GM18868 (cell line): ENCODE results near the gene KCNH8.
"Not testable (repeated sequence)": the region's sequence is repeated elsewhere in the genome, so short reads cannot be mapped to it uniquely, and the experiment has no call there.

Experiments used
- ATAC-seq: cut with Tn5 transposase; IDR thresholded peaks from one replicate; pipeline ENCODE4 v1.9.1; 2021; ENCODE audit warnings: mild to moderate bottlenecking, moderate library complexity; ENCODE audit not compliant: unreplicated experiment

The KCNH8 gene

GRCh38 chr3:19147905-19148767, at the start of gene KCNH8:
Gene KCNH8, plus strand, starts transcription at chr3:19148510. Its CDS starts 210 bp downstream, at chr3:19148720.
- ATAC-seq, result no peak

- not testable (repeated sequence) for ATAC-seq
Measured at GRCh38 chr3:19102654-19103290, 45.5 kb upstream of the KCNH8 start.

GRCh38 chr3:19103510-19103909, 44.8 kb upstream of the KCNH8 start:
- no peak for ATAC-seq

GRCh38 chr3:19104459-19104858, 43.9 kb upstream of the KCNH8 start:
- no peak for ATAC-seq

- no peak for ATAC-seq
Measured at GRCh38 chr3:19105826-19106225, 42.5 kb upstream of the KCNH8 start.

- no peak for ATAC-seq
Measured at GRCh38 chr3:19106307-19106706, 42.0 kb upstream of the KCNH8 start.

GRCh38 chr3:19107719-19108118, 40.6 kb upstream of the KCNH8 start:
- no peak for ATAC-seq

- ATAC-seq, result no peak
Measured at GRCh38 chr3:19110335-19110895, 37.9 kb upstream of the KCNH8 start.

- ATAC-seq, result no peak
Measured at GRCh38 chr3:19114461-19114860, 33.8 kb upstream of the KCNH8 start.

GRCh38 chr3:19116239-19116638, 32.1 kb upstream of the KCNH8 start:
- ATAC-seq, result no peak

GRCh38 chr3:19124752-19125151, 23.6 kb upstream of the KCNH8 start:
- no peak for ATAC-seq

GRCh38 chr3:19139863-19140262, 8.4 kb upstream of the KCNH8 start:
- ATAC-seq, result no peak

GRCh38 chr3:19146685-19147650, 1.3 kb upstream of the KCNH8 start:
- ATAC-seq, result peak; percentile 80

GRCh38 chr3:19148768-19149091, 420 bp downstream of the KCNH8 start:
- no peak for ATAC-seq

GRCh38 chr3:19149368-19149767, 1.1 kb downstream of the KCNH8 start:
- ATAC-seq, result no peak

- ATAC-seq, result no peak
Measured at GRCh38 chr3:19151171-19151570, 2.9 kb downstream of the KCNH8 start.

- ATAC-seq, result no peak
Measured at GRCh38 chr3:19154693-19155250, 6.5 kb downstream of the KCNH8 start.

- ATAC-seq, result no peak
Measured at GRCh38 chr3:19155375-19155774, 7.1 kb downstream of the KCNH8 start.

GRCh38 chr3:19159966-19160635, 11.8 kb downstream of the KCNH8 start:
- no peak for ATAC-seq

GRCh38 chr3:19165654-19166053, 17.3 kb downstream of the KCNH8 start:
- no peak for ATAC-seq
